GM19193 (cell line): ENCODE results near the gene RICTOR.

Experiments used
- POLR2A ChIP-seq: IDR thresholded peaks from 4 replicates; pipeline ENCODE4 v1.6.1; 2011; ENCODE audit not compliant: insufficient read depth, insufficient read length; ENCODE audit errors: extremely low read depth

RICTOR gene

DNA sequence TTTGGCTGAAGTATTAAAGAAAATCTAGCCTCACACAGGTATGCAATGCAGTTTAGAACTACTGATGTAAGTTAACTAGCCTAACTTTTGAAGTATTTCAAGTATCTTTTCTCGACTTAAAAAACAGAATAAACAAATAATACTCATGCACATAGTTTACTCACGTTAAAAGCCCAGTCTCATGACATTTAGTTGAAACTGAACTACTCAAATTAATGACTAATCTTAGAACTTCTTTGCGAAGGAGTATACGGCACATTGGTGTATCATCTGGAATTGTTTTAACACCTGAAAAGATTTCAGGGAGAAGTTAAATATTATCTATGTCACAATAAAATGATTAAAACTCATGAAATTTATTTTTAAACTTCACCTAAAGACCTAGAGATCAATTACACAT lies 129.9 kb downstream of the RICTOR start:
- no peak for TF ChIP-seq POLR2A

DNA sequence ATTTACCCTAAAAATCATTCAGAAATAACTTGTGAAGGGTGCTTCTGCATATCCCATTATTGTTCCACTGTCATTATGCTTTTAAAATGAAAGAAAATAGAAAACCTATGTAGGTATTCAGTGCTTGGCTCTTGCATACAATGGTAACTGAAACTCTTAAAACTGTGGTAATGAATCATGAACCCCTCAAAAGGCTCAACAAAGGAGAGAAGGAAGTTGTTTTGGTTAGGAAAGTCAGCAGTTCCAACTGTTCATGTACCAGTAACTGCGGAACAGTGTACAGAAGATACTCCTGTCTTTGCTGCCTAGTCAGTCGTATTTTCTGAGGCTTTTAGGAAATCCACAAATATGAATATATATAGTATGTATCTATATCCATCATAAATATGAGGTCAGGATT lies 132.3 kb downstream of the RICTOR start:
- no peak for TF ChIP-seq POLR2A

DNA sequence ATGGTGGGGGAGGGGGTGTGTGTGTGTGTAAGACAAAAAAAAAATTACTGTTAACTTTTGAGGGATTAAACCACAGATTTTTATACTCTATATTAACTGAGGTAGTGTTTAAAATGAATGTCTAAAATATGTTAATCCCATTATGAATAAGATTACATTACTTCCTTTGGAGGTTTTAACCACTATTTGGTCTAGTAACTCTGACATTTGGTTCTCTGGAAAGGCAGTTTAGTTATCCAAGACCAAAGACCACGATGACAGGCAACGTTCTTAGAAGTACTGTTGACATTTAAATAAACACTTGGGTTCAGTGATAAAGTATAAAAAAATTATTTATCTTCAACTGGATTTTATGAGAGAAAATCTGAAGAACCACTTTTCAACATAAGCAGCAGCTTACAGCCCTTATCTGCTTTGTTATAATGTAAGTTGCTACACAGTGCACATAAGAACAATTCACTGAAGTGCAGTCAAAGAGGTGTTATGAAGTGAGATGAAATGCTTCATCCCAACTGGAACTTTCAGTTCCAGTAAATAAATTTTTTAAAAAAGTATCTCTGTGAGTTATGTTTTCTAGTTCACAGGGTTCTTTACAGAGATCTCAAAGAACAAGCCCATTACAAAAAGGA lies 133.9 kb downstream of the RICTOR start:
- TF ChIP-seq POLR2A = no peak

DNA sequence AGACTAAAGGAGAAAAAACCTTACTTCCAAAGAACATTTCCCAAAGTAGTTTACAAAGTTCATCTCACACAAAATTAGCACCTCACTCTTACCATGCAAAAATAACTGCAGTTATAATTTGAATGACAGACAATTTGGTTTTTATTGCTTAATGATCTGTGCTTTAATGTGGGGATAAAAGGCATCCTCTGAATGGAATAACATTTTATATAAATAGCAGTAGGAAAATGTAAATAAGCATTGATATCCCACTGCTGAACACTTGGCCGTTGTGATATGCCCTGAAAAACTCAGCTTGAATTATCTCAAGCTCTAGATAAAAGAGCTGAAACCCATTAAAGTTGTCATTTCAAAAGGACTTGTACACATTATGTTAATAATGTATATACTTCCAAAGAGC lies 135.2 kb downstream of the RICTOR start:
- no peak for TF ChIP-seq POLR2A

DNA sequence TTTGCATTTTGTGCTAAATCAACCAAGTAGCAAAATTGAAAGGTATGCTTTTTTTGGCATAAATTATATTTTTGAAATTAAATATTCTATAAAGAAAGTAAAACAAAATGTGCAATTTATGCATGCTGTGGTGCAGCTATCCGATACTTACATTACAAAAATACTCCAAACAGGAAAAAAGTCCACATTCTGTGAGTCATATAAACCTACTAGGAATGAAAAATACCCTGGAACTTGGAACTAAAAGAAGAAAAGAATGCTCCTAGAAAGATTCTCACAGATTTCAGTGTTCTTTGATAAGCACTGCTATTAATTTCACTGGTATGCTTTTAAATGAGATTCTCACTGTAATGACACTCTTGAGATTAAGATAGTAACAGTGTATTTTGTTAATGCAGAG lies 135.8 kb downstream of the RICTOR start:
- TF ChIP-seq POLR2A = no peak

DNA sequence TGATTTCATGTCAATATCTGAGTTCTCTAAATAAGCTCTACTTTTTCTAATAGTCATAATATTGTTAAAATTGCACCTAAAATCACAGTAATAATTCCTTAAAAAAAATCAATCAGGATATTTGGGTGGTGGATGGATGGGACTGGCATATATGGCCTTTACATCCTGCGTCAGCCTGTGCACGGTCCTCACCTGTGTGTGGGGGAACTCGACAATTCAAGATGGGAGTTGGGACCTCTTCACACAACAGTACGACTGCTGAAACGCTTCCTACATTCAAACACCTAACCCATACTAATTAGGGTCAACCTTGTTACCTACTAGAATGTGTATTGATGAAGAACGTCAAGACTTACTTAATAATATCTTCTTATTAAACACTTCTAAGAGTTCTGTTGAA lies 137.9 kb downstream of the RICTOR start:
- no peak for TF ChIP-seq POLR2A

DNA sequence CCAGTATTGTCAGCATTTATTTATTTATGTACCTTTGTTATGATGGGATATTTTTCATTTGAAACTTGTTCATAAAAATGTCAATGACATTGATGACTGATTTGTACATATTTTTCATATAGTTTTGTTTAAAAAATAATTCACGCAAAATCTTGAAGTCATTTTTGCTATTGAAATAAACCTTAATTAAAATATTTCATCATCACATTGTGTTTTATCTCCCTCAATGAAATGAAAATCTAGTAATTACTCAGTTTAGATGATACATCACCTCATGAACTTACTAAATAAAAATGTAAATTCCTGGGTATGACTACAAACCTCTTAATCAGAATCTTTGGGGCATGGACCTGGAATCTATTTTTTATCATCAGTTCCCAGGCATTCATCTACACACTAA lies 138.8 kb downstream of the RICTOR start:
- no peak for TF ChIP-seq POLR2A

DNA sequence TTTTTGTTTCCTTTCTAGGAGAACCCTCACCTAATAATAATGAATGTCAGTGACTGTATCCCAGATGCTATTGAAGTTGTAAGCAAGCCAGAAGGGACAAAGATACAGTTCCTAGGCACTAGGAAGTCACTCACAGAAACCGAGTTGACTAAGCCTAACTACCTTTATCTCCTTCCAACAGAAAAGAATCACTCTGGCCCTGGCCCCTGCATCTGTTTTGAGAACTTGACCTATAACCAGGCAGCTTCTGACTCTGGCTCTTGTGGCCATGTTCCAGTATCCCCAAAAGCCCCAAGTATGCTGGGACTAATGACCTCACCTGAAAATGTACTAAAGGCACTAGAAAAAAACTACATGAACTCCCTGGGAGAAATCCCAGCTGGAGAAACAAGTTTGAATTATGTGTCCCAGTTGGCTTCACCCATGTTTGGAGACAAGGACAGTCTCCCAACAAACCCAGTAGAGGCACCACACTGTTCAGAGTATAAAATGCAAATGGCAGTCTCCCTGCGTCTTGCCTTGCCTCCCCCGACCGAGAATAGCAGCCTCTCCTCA lies 141.3 kb downstream of the RICTOR start:
- no peak for TF ChIP-seq POLR2A

DNA sequence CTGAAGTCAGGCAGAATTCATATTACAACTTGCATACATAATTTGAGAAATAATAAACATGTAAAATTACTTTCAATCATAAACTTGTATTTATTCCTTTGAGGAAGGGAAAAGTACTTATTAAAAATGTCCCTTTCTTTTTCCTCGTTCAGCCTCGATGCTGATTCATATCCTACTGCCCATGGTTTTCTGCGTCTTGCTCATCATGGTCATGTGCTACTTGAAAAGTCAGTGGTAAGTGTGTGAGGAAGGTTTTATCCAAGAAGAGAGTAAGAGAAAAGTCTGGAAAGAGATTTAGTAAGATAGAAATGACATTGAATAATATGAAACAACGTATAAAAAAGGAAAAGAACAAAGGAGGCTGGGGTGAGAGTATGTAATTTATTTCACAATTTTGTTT lies 142.5 kb downstream of the RICTOR start:
- TF ChIP-seq POLR2A = no peak

DNA sequence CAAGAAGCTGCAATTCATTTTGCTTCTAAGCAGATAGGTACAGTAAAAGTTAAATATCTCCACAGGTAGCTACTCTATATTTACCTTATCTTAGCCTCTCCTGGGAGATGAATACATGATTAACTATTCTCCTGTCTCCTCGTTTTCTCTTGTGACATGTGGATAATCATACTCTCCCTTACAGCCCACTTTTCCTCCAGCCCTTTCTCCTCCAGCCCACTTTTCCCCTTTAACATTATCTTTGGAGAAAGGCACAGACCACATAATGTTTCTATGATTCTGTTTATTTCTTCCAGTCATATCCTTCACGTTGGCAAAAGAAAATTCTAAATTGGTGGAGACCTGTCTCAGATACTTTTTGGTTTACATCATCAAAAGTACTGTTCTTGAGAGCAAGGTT lies 144.4 kb downstream of the RICTOR start:
- TF ChIP-seq POLR2A = no peak

DNA sequence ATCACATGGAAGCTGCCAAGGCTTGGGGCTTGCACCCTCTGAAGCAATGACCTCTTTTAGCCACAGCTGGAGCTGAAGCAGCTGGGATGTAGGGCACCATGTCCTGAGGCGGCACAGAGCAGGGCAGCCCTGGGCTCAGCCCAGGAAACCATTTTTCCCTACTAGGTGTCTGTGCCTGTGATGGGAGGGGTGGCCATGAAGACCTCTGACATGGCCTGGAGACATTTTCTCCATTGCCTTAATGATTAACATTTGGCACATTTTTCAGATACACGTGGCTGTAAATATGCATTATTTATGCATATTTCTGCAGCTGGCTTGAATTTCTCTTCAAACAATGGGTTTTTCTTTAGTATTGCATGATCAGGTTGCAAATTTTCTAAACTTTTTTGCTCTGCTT lies 146.7 kb downstream of the RICTOR start:
- TF ChIP-seq POLR2A = no peak

DNA sequence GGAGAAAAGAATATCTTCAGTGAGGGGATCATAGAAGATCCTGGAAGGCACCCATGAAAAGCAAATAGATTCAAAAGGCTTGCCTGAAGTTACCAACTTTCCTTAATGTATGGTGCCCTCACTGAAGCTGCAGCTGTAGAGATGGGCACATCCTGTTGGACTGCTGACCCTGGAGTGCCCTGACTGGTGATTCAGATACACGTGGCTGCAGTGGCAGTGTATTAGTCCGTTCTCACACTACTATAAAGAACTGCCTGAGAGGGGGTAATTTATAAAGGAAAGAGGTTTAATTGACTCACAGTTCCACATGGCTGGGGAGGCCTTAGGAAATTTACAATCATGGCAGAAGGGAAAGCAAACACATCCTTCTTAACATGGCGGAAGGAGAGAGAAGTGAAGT lies 148.1 kb downstream of the RICTOR start:
- TF ChIP-seq POLR2A = no peak

DNA sequence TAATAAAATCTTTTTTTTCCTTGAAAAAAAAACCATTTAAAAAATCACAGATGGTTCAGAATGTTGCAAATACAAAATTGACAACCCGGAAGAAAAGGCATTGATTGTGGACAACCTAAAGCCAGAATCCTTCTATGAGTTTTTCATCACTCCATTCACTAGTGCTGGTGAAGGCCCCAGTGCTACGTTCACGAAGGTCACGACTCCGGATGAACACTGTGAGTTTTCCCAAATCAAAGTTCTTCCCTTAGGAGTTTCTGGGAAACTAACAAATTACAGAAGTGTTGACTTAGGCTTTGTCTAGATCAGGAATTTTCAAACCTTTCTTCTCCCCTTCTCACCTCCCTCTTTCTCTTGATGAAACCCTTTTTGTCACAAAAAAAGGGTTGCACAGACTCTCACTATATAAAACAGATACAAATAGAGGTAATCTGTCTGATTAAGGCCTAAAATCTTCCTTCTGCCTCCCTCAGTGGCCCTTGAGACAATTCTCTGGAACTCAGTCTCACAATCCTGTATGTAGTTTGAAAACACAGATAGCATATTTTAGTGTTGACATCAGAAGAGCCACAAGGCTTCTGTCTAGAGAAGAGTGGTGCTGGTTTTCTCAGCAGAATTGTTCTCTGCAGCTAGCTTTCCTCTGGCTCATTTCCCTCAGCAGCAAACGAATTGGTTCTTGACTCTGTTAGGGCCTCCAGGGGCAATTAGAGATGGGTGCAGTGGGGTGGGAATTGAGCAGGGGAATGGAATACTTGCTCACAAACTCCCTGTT lies 148.9 kb downstream of the RICTOR start:
- no peak for TF ChIP-seq POLR2A

DNA sequence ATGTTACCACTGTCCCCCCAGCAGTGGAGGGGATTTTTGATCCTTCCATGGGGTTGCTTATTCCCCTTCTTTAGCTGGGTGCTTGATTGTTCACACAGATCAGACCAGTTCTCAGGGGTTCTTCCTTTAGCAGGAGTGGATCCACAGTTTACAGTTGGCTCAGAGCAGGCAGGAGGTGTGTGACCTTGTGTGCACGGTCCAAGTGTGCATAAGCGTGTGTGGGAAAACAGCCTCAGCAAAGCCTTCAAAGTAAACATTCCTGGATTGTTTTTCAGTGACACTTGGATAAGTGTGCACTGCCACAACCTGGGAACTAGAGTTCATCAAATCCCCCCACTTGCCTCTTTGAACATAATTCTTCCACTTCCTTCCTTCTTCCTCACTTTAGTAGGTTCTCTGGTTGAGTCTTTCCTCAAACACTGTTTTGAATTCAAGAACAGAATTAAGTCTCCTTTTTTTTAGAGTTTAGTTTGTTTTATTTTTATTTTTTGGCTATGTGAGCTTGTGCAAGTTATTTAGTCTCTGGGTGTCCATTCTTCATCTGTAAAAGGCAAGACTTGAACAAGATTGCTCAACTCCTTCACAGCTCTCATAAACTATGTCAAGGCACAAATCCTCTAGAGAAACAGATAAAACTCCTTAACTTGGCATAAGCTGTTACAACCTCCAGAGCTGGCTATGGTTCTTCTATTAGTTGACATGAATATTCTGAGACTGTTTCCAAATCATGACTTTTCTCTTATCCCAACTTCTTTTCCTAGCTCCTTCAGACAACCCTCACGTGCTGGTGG lies 150.3 kb downstream of the RICTOR start:
- TF ChIP-seq POLR2A = no peak

DNA sequence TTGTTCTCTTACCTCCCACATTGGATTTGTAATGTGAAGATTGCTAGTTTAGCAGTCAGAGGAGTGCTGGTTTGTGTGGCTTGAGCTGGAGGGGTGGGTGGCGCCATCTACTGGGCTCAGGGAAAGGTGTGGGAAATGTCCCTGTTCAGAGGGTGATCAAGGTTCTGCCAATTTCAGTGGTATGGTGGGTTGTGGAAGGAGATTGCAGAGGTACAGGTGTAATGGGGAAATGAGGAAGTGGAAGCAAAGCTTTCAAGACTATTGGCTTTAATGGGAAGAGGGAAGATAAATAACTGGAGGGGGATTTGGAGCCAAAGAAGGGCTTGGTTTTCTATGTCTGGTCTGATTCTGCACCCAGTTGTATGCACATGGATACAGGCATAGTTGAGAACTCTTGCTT lies 152.0 kb downstream of the RICTOR start:
- no peak for TF ChIP-seq POLR2A
